Heart left ventricle (tissue), 16 donors: ENCODE data around the gene RALGAPA1. TPM values are rescaled to one million over a fixed set of nuclear protein-coding genes. Genes with fewer than 3 reads are reported as not detected.

Experiments used
- ATAC-seq, 4 donors: fragments of 200-7000 bp; cut with Tn5 transposase; one replicate each; pipeline ENCODE4 v1.9.1; 2020 to 2022; ENCODE audit warnings: moderate library complexity in 4 of 4, mild to moderate bottlenecking in 3 of 4, moderate number of reproducible peaks in 1 of 4
- DNase-seq, 5 donors: peaks; one replicate each; pipeline ENCODE4 v3.0.0-alpha.2; 2020
- H3K27ac ChIP-seq, 12 donors: fragments of 200-600 bp; sonication (generic) in 4 of 12; one replicate each; pipeline versions ENCODE4 v1.5.0 to v1.8.0; 2016 to 2022; ENCODE audit warnings: mild to moderate bottlenecking in 2 of 12
- H3K27me3 ChIP-seq, 9 donors: fragments of 200-600 bp; sonication (generic) in 2 of 9; one replicate each; pipeline versions ENCODE4 v1.5.1 to v1.8.0; 2016 to 2022; ENCODE audit warnings: mild to moderate bottlenecking in 3 of 9
- H3K36me3 ChIP-seq, 9 donors: fragments of 200-600 bp; sonication (generic) in 2 of 9; one replicate each; pipeline versions ENCODE4 v1.5.0 to v1.8.0; 2018 to 2022; ENCODE audit warnings: mild to moderate bottlenecking in 2 of 9
- H3K4me1 ChIP-seq, 12 donors: fragments of 200-600 bp; sonication (generic) in 4 of 12; one replicate each; pipeline versions ENCODE4 v1.5.0 to v1.8.0; 2016 to 2022; ENCODE audit warnings: mild to moderate bottlenecking in 3 of 12
- H3K4me3 ChIP-seq, 12 donors: fragments of 200-600 bp; sonication (generic) in 4 of 12; one replicate each; pipeline versions ENCODE4 v1.5.0 to v1.8.0; 2017 to 2022; ENCODE audit warnings: mild to moderate bottlenecking in 9 of 12, moderate library complexity in 4 of 12
- H3K9me3 ChIP-seq, 12 donors: fragments of 200-600 bp; sonication (generic) in 4 of 12; one replicate each; pipeline versions ENCODE4 v1.5.0 to v1.8.0; 2016 to 2022; ENCODE audit warnings: mild to moderate bottlenecking in 1 of 12
- CTCF ChIP-seq, 12 donors: fragments of 200-600 bp; sonication (generic) in 4 of 12; IDR thresholded peaks; one replicate each; pipeline versions ENCODE4 v1.5.0 to v1.8.0; 2018 to 2022; ENCODE audit warnings: antibody characterized with exemption in 12 of 12, mild to moderate bottlenecking in 5 of 12
- POLR2A ChIP-seq, 2 donors: fragments of 450-650 bp; IDR thresholded peaks; one replicate each; pipeline ENCODE4 v1.6.1; 2017; ENCODE audit warnings: antibody characterized with exemption in 2 of 2, mild to moderate bottlenecking in 2 of 2, moderate library complexity in 2 of 2
- WGBS, 4 donors: extraction: QIAGEN DNeasy Blood & Tissue Kit in 2 of 4; methylation state at CpG; one replicate each; pipeline versions ENCODE4 v1.1.5 to v1.1.7; 2013 to 2018; 5-methylcytosine and 5-hydroxymethylcytosine counted together
- intact Hi-C, 10 donors: fragments of 100-400 bp; cut with DNase I; formaldehyde crosslinking; loops; one replicate each; pipeline versions ENCODE4 v1.11.1 to v1.14.2; 2022
- polyA plus RNA-seq, 2 donors: library from polyadenylated mRNA; stranded (reverse); fragments of 200-250 nt; gene quantifications; one replicate each; pipeline ENCODE4 v1.2.3, GENCODE V29; 2013
- total RNA-seq, 9 donors: library from RNA; depleted of rRNA in 2 of 9; stranded (reverse); fragments of >200 nt in 2 of 9; fragmentation: NEBNext Ultra II Directional in 3 of 9; extraction: Animal tissue kit (Norgen Biotek cat#: 25700) in 3 of 9; gene quantifications; one replicate each; pipeline versions ENCODE4 v1.1.0 to v1.2.4, GENCODE V29; 2016 to 2023
- donor health status: ischemic (EF 13 %, LVEDD 7.1; RV severe dilation, severe dysfunction).
- donor health status: healthy with polysubstance abuse.
- donor health status: DM: no; HTN: yes; CAD: no.
- donor health status: DM: no; HTN: no; CAD: no.
- donor health status: ischemic (EF 25% LVEDD 6.9; RV normal size, moderate dysfunction).
- donor health status: ischemic (EF 25% LVEDD 5.7; RV mildly dilated, moderate dysfunction).
- donor health status: healthy.
- donor health status: DM: yes; HTN: yes; CAD: no.
- donor health status: ischemic (EF 35%, LVEDD 5.7; RV mildly dilated, moderate dysfunction).
- donor health status: nonischemic (EF 11% LVEDD 7.7; RV severe dilation, severe dysfunction).
- donor health status: DM: yes; HTN: yes; CAD: no.
- donor health status: PGD.
- donor health status: ischemic (EF 29% LVEDD 5.4; RV normal size, mild dysfunction).
- donor health status: nonischemic (EF 23%, LVEDD 6.1; RV moderate dilation, normal function).

RALGAPA1 gene
- total and polyA plus RNA-seq, 11 donors, result 9.9 to 43.0 (median 27.8) TPM

GRCh38 chr14:35661875-35662274, 147.2 kb downstream of the RALGAPA1 start:
- no peaks in the 10 kb centered on the region for H3K4me1 ChIP-seq
- 95 to 96% (median 96%) methylated on average over 3 of the region's 3 CpGs for WGBS, 4 donors
- H3K27ac ChIP-seq, result no peak overlapping the region
- no peaks in the 10 kb centered on the region for H3K27me3 ChIP-seq
- no peak for ATAC-seq
- peaks cover 0 to 88% (median 26%) of the 10 kb centered on the region in 9 donors for H3K36me3 ChIP-seq
- H3K9me3 ChIP-seq, result no peaks in the 10 kb centered on the region
- DNase-seq, result no peak
- TF ChIP-seq POLR2A (IDR thresholded peaks at IDR 0.05) (no peak), CTCF (IDR thresholded peaks at IDR 0.05) (no peak)
- intact Hi-C loops, result no loop called here
- no peak overlapping the region for H3K4me3 ChIP-seq

GRCh38 chr14:35653045-35653444, 156.1 kb downstream of the RALGAPA1 start:
- intact Hi-C loops, result no loop called here
- DNase-seq (no peak), ATAC-seq (no peak)
- Histone ChIP-seq H3K4me1 (no peaks in the 10 kb centered on the region), H3K4me3 (no peak overlapping the region), H3K27ac (no peak overlapping the region), H3K9me3 (no peaks in the 10 kb centered on the region), H3K36me3 (peaks cover 0 to 97% (median 24%) of the 10 kb centered on the region in 9 donors), H3K27me3 (no peaks in the 10 kb centered on the region)
- 93 to 98% (median 96%) methylated on average over 1 of the region's 1 CpG for WGBS, 4 donors
- TF ChIP-seq CTCF (IDR thresholded peaks at IDR 0.05) (no peak), POLR2A (IDR thresholded peaks at IDR 0.05) (no peak)

- peaks cover 0 to 88% (median 43%) of the 10 kb centered on the region in 9 donors for H3K36me3 ChIP-seq
- DNase-seq (no peak), ATAC-seq (no peak)
- no peak overlapping the region for H3K4me3 ChIP-seq
- no peak overlapping the region for H3K27ac ChIP-seq
- no peaks in the 10 kb centered on the region for H3K27me3 ChIP-seq
- no peak for TF ChIP-seq CTCF (IDR thresholded peaks at IDR 0.05)
- TF ChIP-seq POLR2A (IDR thresholded peaks at IDR 0.05), result no peak
- peaks cover 0 to 38% (median 8%) of the 10 kb centered on the region in 12 donors for H3K9me3 ChIP-seq
- intact Hi-C loops, result no loop called here
- H3K4me1 ChIP-seq, result no peaks in the 10 kb centered on the region
These were observed 165.6 kb downstream of the RALGAPA1 start for GRCh38 chr14:35643513-35643912.

DNA sequence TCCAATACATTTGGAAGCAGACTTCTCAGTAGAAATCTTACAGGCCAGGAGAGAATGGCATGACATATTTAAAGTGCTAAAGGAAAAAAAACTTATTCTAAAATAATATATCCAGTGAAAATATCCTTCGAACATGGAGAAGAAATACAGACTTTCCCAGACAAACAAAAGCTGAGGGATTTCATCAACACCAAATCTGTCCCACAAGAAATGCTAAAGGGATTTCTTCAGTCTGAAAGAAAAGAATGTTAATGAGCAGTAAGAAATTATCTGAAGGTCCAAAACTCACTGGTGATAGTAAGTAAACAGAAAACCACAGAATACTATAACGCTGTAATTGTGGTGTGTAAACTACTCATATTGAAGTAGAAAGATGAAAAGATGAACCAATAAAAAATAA, 171.2 kb downstream of the RALGAPA1 start:
- peaks cover 0 to 82% (median 43%) of the 10 kb centered on the region in 9 donors for H3K36me3 ChIP-seq
- DNase-seq (no peak), ATAC-seq (no peak)
- WGBS, 4 donors, result 93 to 98% (median 97%) methylated on average over 2 of the region's 2 CpGs
- no peaks in the 10 kb centered on the region for H3K4me1 ChIP-seq
- intact Hi-C loops, result no loop called here
- no peak overlapping the region for H3K27ac ChIP-seq
- no peak overlapping the region for H3K4me3 ChIP-seq
- no peaks in the 10 kb centered on the region for H3K27me3 ChIP-seq
- no peak for TF ChIP-seq CTCF (IDR thresholded peaks at IDR 0.05)
- TF ChIP-seq POLR2A (IDR thresholded peaks at IDR 0.05), result no peak
- H3K9me3 ChIP-seq, result peaks cover 0 to 26% (median 5%) of the 10 kb centered on the region in 12 donors
